Measurements from ENCODE around the gene TCEA2. TPM values are rescaled to one million over a fixed set of nuclear protein-coding genes. Genes with fewer than 3 reads are reported as not detected.

Gene TCEA2
- total and polyA plus RNA-seq, 2 of the 13 experiments (the other 11 are each of a cell fraction or from before 2014, with no cell fraction given), result 28.1 to 33.7 TPM

- TF ChIP-seq KIAA2018 (CRISPR knock-in tag; IDR thresholded peaks at IDR 0.05; ENCODE audit: borderline replicate concordance), result peak; percentile 2; the same call in 1 of the 2 replicates
- TF ChIP-seq ZNF572 (CRISPR knock-in tag; IDR thresholded peaks at IDR 0.05), result peak; percentile 48
- TF ChIP-seq ATF1 (CRISPR knock-in tag; IDR thresholded peaks at IDR 0.05), result no peak
- TF ChIP-seq ZNF414 (CRISPR knock-in tag; IDR thresholded peaks at IDR 0.05), result no peak; the same call in 1 of the 2 replicates
- TF ChIP-seq ZNF33A (CRISPR knock-in tag; IDR thresholded peaks at IDR 0.05; ENCODE audit: borderline replicate concordance), result no peak
- peak; percentile 65; the same call in 1 of the 2 replicates for TF ChIP-seq CHCHD3 (CRISPR knock-in tag; IDR thresholded peaks at IDR 0.05)
- peak; percentile 43; the same call in 1 of the 2 replicates for TF ChIP-seq ZNF296 (CRISPR knock-in tag; conservative IDR thresholded peaks at IDR 0.05)
- 0 out of 2 replicates have a peak, but pooled peaks have one; percentile 57 for TF ChIP-seq TP53 (CRISPR knock-in tag; conservative IDR thresholded peaks at IDR 0.05)
- TF ChIP-seq ZNF530 (CRISPR knock-in tag; IDR thresholded peaks at IDR 0.05; ENCODE audit: low read depth), result no peak
- no peak for TF ChIP-seq CENPBD1 (CRISPR knock-in tag; IDR thresholded peaks at IDR 0.05; ENCODE audit: borderline replicate concordance, low read depth)
- 0 out of 2 replicates have a peak, but pooled peaks have one; percentile 56 for TF ChIP-seq ZNF441 (CRISPR knock-in tag; IDR thresholded peaks at IDR 0.05; ENCODE audit: borderline replicate concordance)
- no peak for TF ChIP-seq ZUFSP (CRISPR knock-in tag; IDR thresholded peaks at IDR 0.05; ENCODE audit: borderline replicate concordance)
- peak; percentile 65; the same call in 1 of the 2 replicates for TF ChIP-seq FOXP4 (CRISPR knock-in tag; IDR thresholded peaks at IDR 0.05)
- no peak for TF ChIP-seq ELF1 (CRISPR knock-in tag; IDR thresholded peaks at IDR 0.05)
These were observed 5.1 kb upstream of the TCEA2 start (continued) for GRCh38 chr20:64057628-64058498.
